ENCODE data around the gene HRAS.

DNA sequence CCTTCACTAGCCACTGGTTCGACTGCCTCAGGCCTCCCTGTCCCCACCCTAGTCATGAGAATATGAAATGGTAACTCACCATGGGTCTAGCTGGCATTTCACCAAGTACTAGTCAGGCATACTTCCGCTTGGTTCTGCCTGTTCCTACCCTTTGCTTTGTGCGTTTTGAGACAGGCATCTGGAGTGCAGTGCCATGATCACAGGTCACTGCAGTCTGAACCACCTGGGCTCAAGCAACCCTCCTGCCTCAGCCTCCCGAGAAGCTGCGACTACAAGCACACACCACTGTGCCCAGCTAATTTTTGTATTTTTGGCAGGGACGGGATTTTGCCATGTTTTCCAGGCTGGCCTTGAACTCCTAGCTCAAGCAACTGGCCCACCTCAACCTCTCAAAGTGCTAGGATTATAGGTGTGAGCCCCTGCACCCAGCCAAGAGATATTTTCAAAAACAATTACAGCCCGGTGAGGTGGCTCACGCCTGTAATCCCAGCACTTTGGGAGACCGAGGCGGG is 14.1 kb downstream of the HRAS start:
- TF ChIP-seq CTCF (IDR thresholded peaks at IDR 0.05) = no peak
- no peak for TF ChIP-seq HDAC2 (IDR thresholded peaks at IDR 0.05)
- TF ChIP-seq RAD21 (conservative IDR thresholded peaks at IDR 0.05 in 1 of 2, IDR thresholded peaks at IDR 0.05 in 1 of 2) = no peak

All from A549 (cell line).